IMR-90 (cell line): ENCODE results near the gene TNRC6B. TPM values are rescaled to one million over a fixed set of nuclear protein-coding genes. Genes with fewer than 3 reads are reported as not detected.

Experiments
- ATAC-seq: fragments of 200-7000 bp; cut with Tn5 transposase; 2 replicates; pipeline ENCODE4 v1.9.1; 2020; ENCODE audit warnings: low read depth, mild to moderate bottlenecking, moderate library complexity
- BruUV-seq: library from RNA; stranded (reverse); fragments of 400-500 nt; replicated peaks from 2 replicates; lab custom pipeline; 2021; lab: Mats Ljungman, UMichigan
- CTCF ChIA-PET: fragments of 300-600 bp; formaldehyde crosslinking; extraction: SDS; loops from one replicate; lab custom pipeline; 2021; ENCODE audit warnings: antibody characterized with exemption; lab: Yijun Ruan, JAX
- POLR2A ChIA-PET: fragments of 300-600 bp; sonication (Branson Sonifier 250); formaldehyde crosslinking; loops from one replicate; lab custom pipeline; 2022; ENCODE audit warnings: antibody characterized with exemption; ENCODE audit not compliant: unreplicated experiment; lab: Charles Lee
- DNase-seq: peaks from one replicate; pipeline ENCODE4 v3.0.0; 2013
- H2AFZ ChIP-seq: replicated peaks from 2 replicates; pipeline ENCODE3; 2013; ENCODE audit warnings: low read length, mild to moderate bottlenecking; ENCODE audit not compliant: poor library complexity
- H2AK5ac ChIP-seq: 2 replicates; pipeline ENCODE4 v1.6.1; 2013; ENCODE audit warnings: low read depth, low read length, inconsistent platforms
- H2AK9ac ChIP-seq: replicated peaks from 2 replicates; pipeline ENCODE3; 2013; ENCODE audit warnings: mild to moderate bottlenecking, low read depth, low read length, moderate library complexity; ENCODE audit not compliant: poor library complexity
- H2BK120ac ChIP-seq: 2 replicates; pipeline ENCODE4 v1.6.1; 2013; ENCODE audit warnings: low read depth, low read length, inconsistent platforms
- H2BK15ac ChIP-seq: 3 replicates; pipeline ENCODE4 v1.6.1; 2013; ENCODE audit warnings: low read depth, low read length, inconsistent platforms
- H2BK20ac ChIP-seq: 2 replicates; pipeline ENCODE4 v1.6.1; 2013; ENCODE audit warnings: low read depth, mild to moderate bottlenecking, inconsistent platforms, low read length, moderate library complexity
- H2BK5ac ChIP-seq: 2 replicates; pipeline ENCODE4 v1.6.1; 2013; ENCODE audit warnings: mild to moderate bottlenecking, low read depth, low read length, inconsistent platforms; ENCODE audit not compliant: poor library complexity, severe bottlenecking
- H3K14ac ChIP-seq: replicated peaks from 2 replicates; pipeline ENCODE4 v1.6.1; 2013; ENCODE audit warnings: low read depth, low read length, inconsistent platforms
- H3K18ac ChIP-seq: 2 replicates; pipeline ENCODE4 v1.6.1; 2013; ENCODE audit warnings: low read depth, low read length, control low read depth
- H3K23ac ChIP-seq: 2 replicates; pipeline ENCODE4 v1.6.1; 2013; ENCODE audit warnings: low read depth, low read length, inconsistent platforms
- H3K27ac ChIP-seq: 2 replicates; pipeline ENCODE4 v1.5.1; 2013; ENCODE audit warnings: mild to moderate bottlenecking, control low read depth, low read length; ENCODE audit not compliant: insufficient read depth
- H3K27me3 ChIP-seq: 2 replicates; pipeline ENCODE4 v1.6.1; 2013; ENCODE audit warnings: low read length; ENCODE audit not compliant: control insufficient read depth, insufficient read depth
- H3K36me3 ChIP-seq: 2 replicates; pipeline ENCODE4 v1.6.1; 2013; ENCODE audit warnings: low read length, mixed read lengths; ENCODE audit not compliant: control insufficient read depth, insufficient read depth
- H3K4ac ChIP-seq: 2 replicates; pipeline ENCODE4 v1.6.1; 2013; ENCODE audit warnings: low read depth, low read length, inconsistent platforms
- H3K4me1 ChIP-seq: 2 replicates; pipeline ENCODE4 v1.6.1; 2013; ENCODE audit warnings: low read length, mixed read lengths; ENCODE audit not compliant: control insufficient read depth, insufficient read depth
- H3K4me2 ChIP-seq: 2 replicates; pipeline ENCODE4 v1.6.1; 2013; ENCODE audit warnings: low read depth, mild to moderate bottlenecking, control low read depth, low read length, moderate library complexity
- H3K4me3 ChIP-seq: 2 replicates; pipeline ENCODE4 v1.5.1; 2013; ENCODE audit warnings: low read depth, mild to moderate bottlenecking, control low read depth, low read length, moderate library complexity; ENCODE audit not compliant: insufficient read depth
- H3K56ac ChIP-seq: 2 replicates; pipeline ENCODE4 v1.6.1; 2013; ENCODE audit warnings: low read length, inconsistent platforms; ENCODE audit not compliant: insufficient read depth; ENCODE audit errors: extremely low read depth
- H3K79me1 ChIP-seq, 2 experiments: 2 replicates each; pipeline ENCODE4 v1.6.1; 2013; ENCODE audit warnings: low read length in 2 of 2, inconsistent platforms in 1 of 2, low read depth in 1 of 2
- H3K9ac ChIP-seq: 2 replicates; pipeline ENCODE4 v1.6.1; 2013; ENCODE audit warnings: low read depth, low read length, control low read depth
- H3K9me1 ChIP-seq: 2 replicates; pipeline ENCODE4 v1.6.1; 2013; ENCODE audit warnings: low read length, inconsistent platforms; ENCODE audit not compliant: insufficient read depth
- H3K9me3 ChIP-seq: 2 replicates; pipeline ENCODE4 v1.6.1; 2013; ENCODE audit warnings: low read length; ENCODE audit not compliant: control insufficient read depth, insufficient read depth
- H4K20me1 ChIP-seq: 2 replicates; pipeline ENCODE4 v1.6.1; 2013; ENCODE audit warnings: low read length, inconsistent platforms; ENCODE audit not compliant: insufficient read depth
- H4K5ac ChIP-seq: 2 replicates; pipeline ENCODE4 v1.6.1; 2013; ENCODE audit warnings: mild to moderate bottlenecking, low read depth, low read length, control low read depth
- H4K8ac ChIP-seq, 2 experiments: 2 replicates each; pipeline ENCODE4 v1.6.1; 2013; ENCODE audit warnings: low read depth in 2 of 2, low read length in 2 of 2, control low read depth in 1 of 2, inconsistent platforms in 1 of 2
- H4K91ac ChIP-seq: 2 replicates; pipeline ENCODE4 v1.6.1; 2013; ENCODE audit warnings: low read depth, low read length, inconsistent platforms; ENCODE audit not compliant: insufficient read depth
- BHLHE40 ChIP-seq: fragments of 150-350 bp; IDR thresholded peaks from 2 replicates; pipeline ENCODE4 v1.6.1; 2016; ENCODE audit warnings: mild to moderate bottlenecking, low read depth, low read length
- CEBPB ChIP-seq: IDR thresholded peaks from 2 replicates; pipeline ENCODE4 v1.6.1; 2012; ENCODE audit warnings: low read depth, low read length, improper control_type of control experiment
- POLR2A ChIP-seq: IDR thresholded peaks from 2 replicates; pipeline ENCODE4 v1.6.1; 2012; ENCODE audit warnings: mild to moderate bottlenecking, low read depth, low read length
- RCOR1 ChIP-seq: IDR thresholded peaks from 2 replicates; pipeline ENCODE4 v1.6.1; 2012; ENCODE audit warnings: mild to moderate bottlenecking, low read length, improper control_type of control experiment; ENCODE audit not compliant: insufficient replicate concordance
- RFX5 ChIP-seq: IDR thresholded peaks from 2 replicates; pipeline ENCODE4 v1.8.0; 2012; ENCODE audit warnings: low read depth, mild to moderate bottlenecking, low read length, moderate library complexity
- WGBS, 2 experiments: methylation state at CpG; one replicate each; pipeline versions ENCODE4 v1.1.5 to v1.1.7; 2013; ENCODE audit warnings: missing lambda C conversion rate in 2 of 2; ENCODE audit not compliant: insufficient read length in 1 of 2; ENCODE audit errors: extremely low coverage in 2 of 2; 5-methylcytosine and 5-hydroxymethylcytosine counted together
- dilution Hi-C: fragments of 300-500 bp; cut with HindIII; formaldehyde crosslinking; loops from one replicate; pipeline ENCODE4 v1.14.3; 2018; ENCODE audit warnings: low sequenced_read_pairs; ENCODE audit not compliant: unreplicated experiment
- in situ Hi-C: fragments of 300-500 bp; cut with MboI; formaldehyde crosslinking; loops from 3 replicates; pipeline ENCODE4 v1.14.3; 2019; ENCODE audit warnings: low sequenced_read_pairs, inconsistent platforms, mixed read lengths
- intact Hi-C: fragments of 100-400 bp; cut with micrococcal nuclease; formaldehyde crosslinking; loops from 2 replicates; pipeline ENCODE4 v1.10.0; 2022
- polyA plus RNA-seq, 3 experiments: library from polyadenylated mRNA; depleted of rRNA; stranded (reverse); fragments of >200 nt; gene quantifications; 2 replicates each; pipeline ENCODE4 v1.2.3, GENCODE V29; 2012; ENCODE audit warnings: low replicate concordance in 1 of 3
- total RNA-seq: library from RNA; depleted of rRNA; stranded (reverse); fragments of >200 nt; gene quantifications from 2 replicates; pipeline ENCODE4 v1.2.3, GENCODE V29; 2012

TNRC6B gene
- total and polyA plus RNA-seq, 2 of the 4 experiments (the other 2 are of a cell fraction) = 3.9 to 17.0 TPM

DNA sequence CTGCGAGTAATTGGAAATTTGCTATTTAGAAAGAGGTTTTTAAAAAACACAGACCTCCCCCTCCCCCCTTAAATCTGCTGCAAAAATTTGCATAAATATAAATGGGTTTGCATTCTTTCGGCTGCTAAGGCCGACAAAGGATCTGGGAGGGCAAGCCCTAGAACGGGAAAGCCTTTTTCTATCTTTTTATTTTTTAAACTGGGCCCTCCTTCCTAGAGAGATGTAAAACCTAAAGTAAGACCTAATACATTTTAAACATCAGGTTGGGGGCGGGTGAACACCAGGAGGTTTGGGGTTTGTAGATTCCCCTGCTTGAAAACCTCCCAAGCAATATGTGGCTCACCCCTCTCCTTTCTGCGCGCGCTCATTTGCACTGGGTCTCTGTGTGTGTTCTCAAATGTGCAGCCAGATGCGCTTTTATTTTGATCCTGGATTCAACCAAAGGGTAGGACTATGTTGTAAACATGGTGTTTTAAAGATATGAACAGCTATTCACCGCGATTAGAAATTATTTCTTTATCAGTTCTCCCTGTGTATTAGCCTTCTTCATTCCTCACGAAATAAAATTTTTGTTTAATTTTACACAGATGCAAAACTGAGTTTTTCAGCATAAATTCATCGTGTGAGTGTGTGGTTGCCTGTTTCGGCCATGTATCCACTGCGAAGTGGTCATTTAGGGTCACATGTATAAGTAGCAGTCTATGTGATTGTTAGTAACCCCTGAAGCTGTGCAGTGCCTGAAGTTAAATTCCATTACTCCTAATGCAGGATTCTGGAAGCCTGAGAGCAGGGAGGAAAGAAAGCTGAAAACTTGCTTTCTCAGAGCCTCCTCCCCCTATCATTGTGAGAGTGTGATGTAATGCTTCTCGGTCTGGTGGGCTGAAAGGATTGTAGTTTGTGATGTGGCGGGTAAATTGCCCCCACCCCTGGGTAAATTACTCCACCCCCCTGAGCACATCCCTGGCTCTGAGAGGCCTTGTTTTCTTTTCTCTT is 988 bp downstream of the TNRC6B start:
- POLR2A ChIA-PET = no interaction called here
- H3K4ac ChIP-seq = peak overlapping the region; percentile 96
- WGBS, 2 experiments = no CpG with 5 or more reads among the region's 17 CpGs
- peak overlapping the region; percentile 99 for H3K56ac ChIP-seq
- peak overlapping the region; percentile 94 for H3K9ac ChIP-seq
- peak overlapping the region; percentile 5; the same call in 1 of the 2 replicates for H2BK20ac ChIP-seq
- CTCF ChIA-PET = interaction anchor here (0.5 to 1.5 kb wide), 3 partner anchors 10 to 205 kb away, joined by 3 to 4 read pairs (median 3); no protein-coding TSS in a partner anchor
- peak overlapping the region; percentile 96 for H3K4me2 ChIP-seq
- H3K36me3 ChIP-seq = no peaks in the 10 kb centered on the region
- peaks cover 8% of the 10 kb centered on the region for H3K4me1 ChIP-seq
- peak; percentile 24 for ATAC-seq
- H2BK120ac ChIP-seq = 0 out of 2 replicates have a peak overlapping the region, but pooled peaks have one; percentile 16
- dilution Hi-C loops = no loop called here
- H2AK9ac ChIP-seq = peak overlapping the region; percentile 74
- peak overlapping the region; percentile 49; the same call in 1 of the 2 replicates for H3K18ac ChIP-seq
- peak overlapping the region; percentile 60 for H3K14ac ChIP-seq
- H2BK15ac ChIP-seq = 0 out of 3 replicates have a peak overlapping the region, but pooled peaks have one; percentile 3
- peak overlapping the region; percentile 45 to 89; a peak in 2 of 4 replicates for H4K8ac ChIP-seq
- peak overlapping the region; percentile 39 for H4K91ac ChIP-seq
- no peaks in the 10 kb centered on the region for H3K9me3 ChIP-seq
- peak overlapping the region; percentile 28; the same call in 1 of the 2 replicates for H4K5ac ChIP-seq
- peaks cover 29% of the 10 kb centered on the region; the same call in 1 of the 2 replicates for H4K20me1 ChIP-seq
- H2AK5ac ChIP-seq = peak overlapping the region; percentile 45
- TF ChIP-seq BHLHE40 (no peak), RCOR1 (no peak), POLR2A (no peak), CEBPB (peak; percentile 61), RFX5 (no peak)
- intact Hi-C loops = loop anchor here (2.0 to 10.0 kb wide), 2 partner anchors 98 to 644 kb away; partner anchors contain the start of gene RPS19BP1
- H3K9me1 ChIP-seq = peaks cover 17% of the 10 kb centered on the region
- peaks cover 3 to 58% of the 10 kb centered on the region in 2 experiments for H3K79me1 ChIP-seq
- no peaks in the 10 kb centered on the region for H3K27me3 ChIP-seq
- peak overlapping the region; percentile 46 for H2AFZ ChIP-seq
- peak overlapping the region; percentile 20 for H3K27ac ChIP-seq
- BruUV-seq = no TSS peak
- peak overlapping the region; percentile 96 for H2BK5ac ChIP-seq
- peak overlapping the region; percentile 99 for H3K23ac ChIP-seq
- in situ Hi-C loops = loop anchor here (5.0 kb wide), 1 partner anchor 169 kb away; the partner anchor contains the start of gene ADSL
- peak overlapping the region; percentile 60 for H3K4me3 ChIP-seq
- peak; percentile 57 for DNase-seq
